ENCODE measurements around the gene UBXN10.
"Not testable (repeated sequence)": the region's sequence is repeated elsewhere in the genome, so short reads cannot be mapped to it uniquely, and the experiment has no call there.

The UBXN10 gene

DNA sequence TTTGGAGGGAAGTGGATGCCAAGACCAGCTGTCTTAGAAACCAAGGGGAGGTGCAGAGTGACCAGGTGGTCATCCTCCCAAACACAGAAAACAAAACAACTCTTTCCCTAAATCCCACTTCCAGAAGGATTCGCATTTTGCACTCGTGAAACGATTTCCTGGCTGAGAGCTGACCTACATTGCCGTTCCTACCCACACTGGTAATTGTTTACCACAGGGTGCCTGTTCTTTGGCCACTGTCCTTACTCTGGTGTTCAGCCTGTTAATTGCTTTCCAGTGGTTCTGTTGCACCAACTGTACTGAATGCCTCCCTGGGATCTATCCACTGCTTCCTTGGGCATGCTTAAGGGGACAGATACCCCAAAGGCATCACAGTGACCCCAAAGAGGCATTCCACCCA lies 23.6 kb downstream of the UBXN10 start:
- DNase-seq: no peak

DNA sequence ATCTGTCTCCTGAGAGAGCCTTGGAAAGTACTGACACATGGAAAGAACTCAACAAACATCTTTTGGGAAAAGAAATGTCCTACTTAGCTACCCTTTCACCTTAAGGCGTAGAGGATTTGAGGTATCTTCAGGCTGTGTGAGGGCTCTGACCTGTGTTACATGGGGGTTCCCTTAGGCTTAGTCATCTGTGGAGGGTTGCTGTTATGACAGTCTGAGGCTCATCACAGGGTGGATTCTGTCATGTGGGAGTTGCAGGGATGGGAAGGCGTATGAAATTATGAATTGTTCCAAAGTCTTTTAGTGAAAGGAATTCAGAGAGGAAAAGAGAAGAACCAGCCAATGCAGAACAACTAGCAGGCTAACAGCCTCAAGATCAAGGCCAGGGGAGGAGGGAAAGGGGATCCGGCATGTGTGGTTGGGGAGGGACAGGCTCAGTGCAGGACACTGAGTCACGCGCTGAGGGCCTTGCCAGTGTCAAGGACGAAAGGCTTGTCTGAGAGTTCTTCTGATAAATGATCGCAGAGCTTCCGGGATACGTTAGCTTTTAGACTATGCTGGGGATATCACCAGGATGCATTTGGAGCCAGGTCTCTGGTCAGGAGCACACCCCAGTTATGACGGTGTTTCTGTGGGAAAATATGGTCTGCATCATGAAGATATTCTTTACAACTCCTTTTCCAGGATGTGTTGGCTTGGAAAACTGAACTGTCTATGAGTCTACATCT lies 25.0 kb downstream of the UBXN10 start:
- peak in 1 of 3 donors; percentile 27 for DNase-seq

DNA sequence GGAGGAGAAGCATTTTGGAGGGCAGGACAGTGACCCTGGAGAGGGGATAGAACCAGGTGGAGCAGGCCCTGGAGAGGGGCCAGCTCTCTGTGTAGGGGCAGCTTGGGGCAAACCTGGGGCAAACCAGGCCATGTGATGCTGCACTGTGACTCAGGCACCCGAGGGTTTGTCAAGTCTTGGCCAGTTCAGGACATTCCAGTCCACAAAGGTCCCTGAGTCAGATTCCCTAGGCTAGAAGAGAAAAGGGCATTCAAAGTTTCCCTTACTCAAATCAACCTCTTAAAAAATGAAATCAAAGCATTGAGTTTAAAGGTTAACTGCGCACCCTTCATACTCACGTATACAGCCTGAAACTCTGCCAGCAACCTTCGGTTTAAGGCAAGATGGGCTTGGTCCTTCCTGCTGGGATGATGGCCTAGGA lies 25.6 kb downstream of the UBXN10 start:
- peak in 2 of 3 donors; percentile 32 to 41 for DNase-seq

DNA sequence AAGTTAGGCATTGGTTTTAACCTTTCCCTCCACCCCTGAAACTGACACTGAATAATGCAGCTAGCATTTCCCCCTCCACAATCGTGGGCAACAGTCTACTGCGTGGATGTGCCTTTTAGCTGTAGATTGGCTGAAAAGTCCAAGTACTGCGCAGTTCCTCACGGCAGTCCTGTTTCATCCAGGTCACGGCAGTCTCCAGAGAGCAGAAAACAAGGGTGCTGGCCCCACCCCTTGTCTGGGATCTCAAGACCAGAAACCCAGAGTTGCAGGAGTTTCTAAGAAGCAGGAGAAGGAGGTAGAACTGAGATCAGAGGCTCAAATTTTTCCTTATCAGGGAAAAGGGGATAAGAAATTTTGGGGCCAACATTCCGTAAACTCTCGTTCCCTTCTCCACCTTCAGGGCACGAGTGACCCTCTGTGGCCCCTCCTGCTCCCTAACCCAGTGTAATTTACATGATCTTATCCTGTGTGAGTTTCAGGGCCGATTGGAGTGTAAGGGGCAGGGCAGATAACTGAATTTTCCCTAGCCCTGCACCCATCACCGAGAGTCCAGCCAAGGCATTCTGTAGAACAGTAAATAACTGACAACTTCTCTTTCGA lies 26.3 kb downstream of the UBXN10 start:
- DNase-seq: no peak

DNA sequence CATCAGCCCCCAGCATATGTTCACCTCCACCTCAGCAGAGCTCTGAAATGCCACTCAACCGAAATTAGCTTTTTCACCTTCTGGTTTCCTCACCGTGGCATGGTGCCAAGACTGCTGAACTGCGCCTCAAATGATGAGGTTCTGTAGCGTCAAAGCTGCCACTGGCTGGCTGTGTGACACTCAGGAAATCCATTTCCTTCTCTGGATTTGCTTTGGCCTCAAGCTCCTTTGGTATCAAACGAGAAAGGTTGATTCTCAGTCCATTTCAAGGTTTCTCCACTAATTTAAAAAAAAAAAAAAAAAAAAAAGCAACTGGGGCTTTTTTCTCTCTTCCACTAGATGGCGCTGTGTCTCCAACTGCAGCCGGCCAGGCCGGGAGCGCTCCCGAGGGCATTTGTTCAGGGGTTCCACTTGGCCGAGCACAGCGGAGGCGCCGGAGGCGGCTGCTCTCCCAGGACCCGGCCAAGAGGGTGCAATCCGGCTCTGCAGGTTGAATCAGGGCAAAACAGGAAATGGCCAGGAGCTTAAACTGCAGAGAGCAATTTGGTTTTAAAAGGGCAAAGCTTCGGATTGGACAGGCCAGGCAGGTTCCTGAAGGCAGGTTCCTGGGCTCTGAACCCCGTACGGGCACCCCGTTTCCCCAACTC lies 26.9 kb downstream of the UBXN10 start:
- DNase-seq: peak; percentile 63 to 81 (median 75)

DNA sequence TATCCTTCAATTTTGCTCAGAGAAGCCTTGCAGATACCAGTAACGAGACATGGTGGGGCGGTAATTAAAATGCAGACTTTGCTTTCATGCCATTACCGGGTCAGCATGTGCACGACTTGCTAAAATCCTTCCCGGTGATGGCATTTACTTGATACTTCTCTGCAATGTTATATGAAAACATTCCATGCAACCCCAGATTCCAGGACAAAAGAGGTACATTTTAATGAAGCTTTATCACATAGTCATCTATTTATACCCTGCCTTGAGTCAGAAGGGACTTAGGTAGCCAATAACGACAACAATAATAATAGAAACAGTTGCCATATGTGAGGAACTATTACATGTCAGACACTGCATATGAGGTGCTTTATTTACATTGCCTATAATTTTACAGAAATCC lies 29.8 kb downstream of the UBXN10 start:
- no peak for DNase-seq

DNA sequence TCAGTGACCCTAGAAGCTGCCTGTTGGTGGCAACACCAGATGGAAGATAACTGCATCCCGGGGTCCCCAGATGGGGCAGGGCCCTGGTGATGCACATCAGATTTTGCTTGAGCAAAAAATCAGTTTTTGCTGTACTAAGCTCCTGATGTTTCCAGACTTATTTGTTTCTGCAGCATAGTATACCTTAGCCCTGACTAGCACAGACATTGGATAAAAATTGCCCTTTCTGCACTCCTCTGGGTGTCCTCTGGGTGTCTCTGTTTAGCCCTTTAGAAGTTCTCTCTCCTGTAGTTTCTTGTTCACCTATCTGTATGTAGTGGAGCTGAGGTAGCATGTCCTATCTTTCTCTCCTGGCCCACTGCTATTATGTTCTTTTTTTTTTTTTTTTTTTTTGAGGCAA lies 30.7 kb downstream of the UBXN10 start:
- DNase-seq: peak in 2 of 3 donors; percentile 13 to 18

DNA sequence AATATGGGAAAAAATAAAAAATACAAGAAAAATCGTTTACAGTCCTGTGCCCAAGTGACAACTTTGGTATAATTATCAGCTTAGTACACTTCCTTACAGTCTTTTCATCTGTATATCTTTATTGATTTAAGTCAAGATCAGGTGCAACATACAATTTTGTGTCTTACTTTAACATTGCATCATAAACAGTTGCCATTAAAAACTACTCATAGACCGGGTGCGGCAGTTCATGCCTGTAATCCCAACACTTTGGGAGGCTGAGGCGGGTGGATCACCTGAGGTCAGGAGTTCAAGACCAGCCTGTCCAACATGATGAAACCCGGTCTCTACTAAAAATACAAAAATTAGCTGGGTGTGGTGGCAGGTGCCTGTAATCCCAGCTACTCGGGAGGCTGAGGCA lies 33.2 kb downstream of the UBXN10 start:
- not testable (repeated sequence) for DNase-seq

DNA sequence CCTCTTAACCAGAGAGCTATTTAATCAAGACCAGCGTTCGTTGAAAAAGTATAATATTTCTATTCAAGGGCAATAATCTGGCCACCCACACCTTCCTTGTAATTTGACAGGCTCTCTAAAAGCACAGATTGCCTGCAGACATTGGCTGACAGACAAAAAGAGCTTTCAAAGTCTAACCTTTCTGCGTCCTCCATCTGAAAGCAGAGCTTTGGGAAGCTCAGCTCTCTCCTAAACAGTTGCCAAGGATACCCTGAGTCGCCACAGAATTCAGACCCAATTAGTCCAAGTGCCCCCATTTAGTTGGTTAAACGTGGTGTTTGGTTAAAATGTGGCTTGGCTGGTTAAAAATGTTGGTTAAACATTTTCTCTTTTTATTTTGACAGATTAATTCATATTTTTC lies 34.1 kb downstream of the UBXN10 start:
- no peak for DNase-seq

DNA sequence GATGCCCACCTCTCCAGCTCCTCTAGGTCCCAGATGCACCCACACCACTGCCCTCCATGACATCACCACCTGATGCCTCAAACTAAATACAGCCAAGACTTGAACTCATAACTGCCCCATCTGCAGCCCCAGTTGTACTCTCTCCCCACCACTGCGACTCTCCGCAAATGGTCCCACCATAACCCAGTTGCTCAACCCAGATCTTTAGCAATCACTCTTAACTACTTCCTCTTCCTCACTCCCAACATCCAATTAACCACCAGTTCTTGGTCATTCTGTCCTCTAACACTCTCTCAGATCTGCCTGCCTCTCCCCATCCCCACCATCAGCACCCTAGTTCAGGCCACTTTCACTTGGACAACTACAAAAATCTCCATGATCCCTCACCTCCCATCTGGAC lies 37.2 kb downstream of the UBXN10 start:
- DNase-seq: peak in 2 of 3 donors; percentile 6 to 28

DNA sequence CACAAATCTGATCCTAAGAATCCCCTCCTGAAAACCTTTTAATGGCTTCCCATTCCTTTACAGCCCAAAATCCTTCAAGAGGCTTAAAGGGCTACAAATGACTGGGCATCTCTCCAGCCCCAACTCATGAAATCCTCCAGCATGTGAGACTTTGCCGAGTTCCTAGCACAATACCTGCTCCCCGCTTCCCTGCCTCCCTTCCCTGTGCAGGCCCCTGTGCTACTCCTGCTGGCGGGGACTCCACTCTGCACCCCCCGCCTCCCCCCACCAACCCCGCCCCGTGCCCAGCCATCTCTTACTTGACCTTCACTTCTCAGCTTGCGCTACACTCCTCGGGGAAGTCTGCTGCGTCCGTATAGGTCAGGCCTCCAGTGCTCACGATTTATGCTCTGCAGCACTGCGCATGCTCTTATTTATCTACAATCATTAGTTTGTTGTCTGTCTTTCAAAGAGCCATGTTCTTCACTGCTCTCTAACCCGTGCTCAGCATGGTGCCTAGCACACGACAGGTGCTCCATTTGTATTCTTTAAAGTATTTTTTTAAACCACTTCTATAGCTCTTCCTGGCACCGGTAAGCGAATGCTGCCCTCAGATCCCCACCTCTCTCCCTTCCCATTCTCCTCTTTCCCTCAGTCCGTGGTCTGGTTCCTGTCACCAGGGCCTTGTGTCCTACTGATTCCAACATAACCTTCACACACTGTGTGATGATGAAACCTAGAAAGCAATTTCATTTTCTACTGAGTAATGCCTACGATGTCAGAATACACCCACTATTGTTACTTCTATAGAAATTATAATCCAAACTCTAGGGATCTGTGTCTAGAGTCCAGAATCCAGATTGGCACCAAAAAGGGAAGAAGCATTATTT lies 37.9 kb downstream of the UBXN10 start:
- DNase-seq: no peak

DNA sequence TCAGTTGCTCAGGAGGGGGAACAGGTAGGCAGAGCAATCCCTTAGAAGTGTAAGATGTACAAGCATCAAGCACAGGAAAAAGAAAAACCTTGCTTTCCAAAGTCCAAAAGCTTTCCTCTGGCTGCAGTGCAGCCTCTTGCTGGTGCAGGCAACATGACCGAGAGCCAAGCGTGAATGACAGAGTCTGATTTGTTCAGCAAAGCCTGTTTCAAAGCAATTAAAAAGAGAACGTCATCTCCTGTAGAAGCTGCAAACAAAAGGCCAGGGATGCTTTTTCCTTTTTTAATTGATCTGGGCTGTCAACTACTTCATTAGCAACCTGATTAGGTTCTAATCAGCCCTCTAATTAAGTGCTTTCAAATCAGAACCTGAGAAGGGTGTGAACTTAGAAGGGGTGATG lies 38.6 kb downstream of the UBXN10 start:
- no peak for DNase-seq

DNA sequence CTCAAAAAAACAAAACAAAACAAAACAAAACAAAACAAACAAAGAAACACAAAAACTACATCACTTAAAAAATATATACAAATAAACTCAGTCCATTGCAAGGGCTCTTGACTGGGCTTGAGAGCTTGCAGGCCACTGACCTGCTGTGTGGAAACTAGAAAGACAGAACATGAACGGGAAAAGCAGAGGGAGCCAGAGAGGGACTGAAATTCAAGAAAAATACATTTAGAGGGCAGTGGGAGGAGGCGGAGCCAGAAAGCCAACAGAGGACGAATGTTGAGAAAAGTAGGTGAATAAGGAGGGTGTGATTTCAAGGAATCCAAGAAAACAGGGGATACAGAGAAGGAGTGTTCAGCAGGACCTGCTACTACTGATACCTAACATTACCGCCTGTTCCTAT lies 41.8 kb downstream of the UBXN10 start:
- no peak for DNase-seq

DNA sequence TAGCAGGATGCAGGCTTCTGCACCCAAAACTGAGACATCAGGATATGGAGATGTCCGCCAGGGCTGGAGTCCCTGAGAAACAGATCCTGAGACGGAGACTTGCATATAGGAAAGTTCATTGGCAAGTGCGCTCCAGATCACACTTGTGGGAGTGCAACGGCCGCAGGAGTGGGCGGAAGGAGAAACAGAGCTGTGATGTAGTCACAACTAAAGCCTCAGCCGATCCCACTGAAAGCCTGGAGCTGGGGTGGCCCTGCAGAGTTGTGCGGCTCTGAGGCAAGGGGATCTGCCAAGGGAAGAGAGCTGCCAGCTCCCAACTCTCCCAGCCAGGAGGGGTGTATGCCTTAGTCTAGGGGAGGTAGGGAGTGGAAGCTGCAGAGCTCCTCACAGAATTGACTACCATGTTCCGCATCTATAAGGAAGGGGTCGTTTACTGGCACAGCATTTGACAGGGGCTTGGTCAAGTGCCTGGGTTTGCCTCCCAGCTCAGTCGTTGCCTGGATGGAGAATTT lies 42.5 kb downstream of the UBXN10 start:
- no peak for DNase-seq

DNA sequence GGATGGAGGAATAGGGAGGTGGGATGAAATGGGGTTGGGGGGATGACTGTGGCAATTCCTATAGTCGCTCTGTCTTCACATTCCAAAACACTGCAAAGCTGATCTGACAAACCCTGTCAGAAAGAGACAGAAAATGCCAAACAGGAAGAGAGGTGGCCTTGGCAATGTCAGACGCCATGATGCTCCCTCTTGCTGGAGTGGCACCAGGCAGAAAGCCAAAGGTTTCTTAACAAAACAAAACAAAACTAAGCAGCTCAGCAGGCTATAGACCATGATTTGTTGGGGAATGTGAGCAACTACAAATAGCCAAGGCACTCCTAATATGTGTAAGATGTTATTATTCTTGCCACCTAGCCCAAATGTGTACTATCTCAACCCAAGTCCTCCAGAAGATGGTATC lies 43.3 kb downstream of the UBXN10 start:
- no peak for DNase-seq

DNA sequence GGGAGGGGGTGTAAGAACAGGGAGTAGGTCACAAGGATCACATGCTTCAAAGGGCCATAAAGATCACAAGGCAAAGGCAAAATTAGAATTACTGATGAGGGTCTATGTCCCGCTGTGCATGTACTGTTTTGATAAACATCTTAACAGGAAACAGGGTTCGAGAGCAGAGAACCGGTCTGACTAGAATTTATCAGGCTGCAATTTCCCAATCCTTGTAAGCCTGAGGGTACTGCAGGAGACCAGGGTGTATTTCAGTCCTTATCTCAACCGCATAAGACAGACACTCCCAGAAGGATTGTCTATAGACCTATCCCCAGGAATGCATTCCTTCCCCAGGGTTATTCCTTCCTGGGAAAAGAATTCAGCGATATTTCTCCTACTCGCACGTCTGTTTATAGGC lies 46.7 kb downstream of the UBXN10 start:
- DNase-seq: not testable (repeated sequence)

DNA sequence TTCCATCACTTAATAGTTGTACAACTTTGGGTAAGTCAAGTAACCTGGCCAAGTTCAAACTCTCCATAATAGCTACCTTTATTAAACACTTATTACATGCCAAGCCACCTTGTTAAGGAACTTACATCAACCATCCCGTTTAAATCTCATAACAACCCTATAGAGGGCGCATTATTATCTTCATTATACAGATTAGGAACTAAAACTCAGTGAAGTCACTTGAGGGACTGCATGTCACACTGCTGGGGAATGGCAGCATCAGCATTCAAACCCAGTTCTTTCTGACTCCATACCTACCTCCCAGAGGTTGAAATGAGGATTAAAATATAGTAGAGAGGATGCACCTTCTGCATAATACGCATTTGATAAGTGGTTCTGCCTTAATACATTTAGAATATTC lies 47.5 kb downstream of the UBXN10 start:
- DNase-seq: peak; percentile 19 to 64 (median 48)

DNA sequence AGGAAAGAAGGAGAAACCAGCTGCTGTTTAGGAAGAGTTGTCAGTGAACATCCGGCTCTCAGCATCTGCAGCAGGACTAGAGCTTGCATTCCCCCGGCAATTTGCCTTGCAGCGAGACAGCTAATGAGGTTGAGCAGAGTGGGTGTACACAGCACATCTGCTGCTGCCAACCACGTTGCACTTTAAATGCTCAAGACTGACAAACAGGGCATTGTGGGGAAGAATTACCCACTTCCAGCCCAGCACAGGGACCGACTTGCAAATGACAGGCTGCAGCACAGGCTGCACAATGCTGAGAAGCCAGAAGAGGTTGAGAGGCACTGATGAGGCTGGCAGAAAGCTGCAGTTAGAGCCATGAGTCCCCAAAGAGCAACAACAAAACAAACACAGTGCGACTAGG lies 48.0 kb downstream of the UBXN10 start:
- no peak for DNase-seq

DNA sequence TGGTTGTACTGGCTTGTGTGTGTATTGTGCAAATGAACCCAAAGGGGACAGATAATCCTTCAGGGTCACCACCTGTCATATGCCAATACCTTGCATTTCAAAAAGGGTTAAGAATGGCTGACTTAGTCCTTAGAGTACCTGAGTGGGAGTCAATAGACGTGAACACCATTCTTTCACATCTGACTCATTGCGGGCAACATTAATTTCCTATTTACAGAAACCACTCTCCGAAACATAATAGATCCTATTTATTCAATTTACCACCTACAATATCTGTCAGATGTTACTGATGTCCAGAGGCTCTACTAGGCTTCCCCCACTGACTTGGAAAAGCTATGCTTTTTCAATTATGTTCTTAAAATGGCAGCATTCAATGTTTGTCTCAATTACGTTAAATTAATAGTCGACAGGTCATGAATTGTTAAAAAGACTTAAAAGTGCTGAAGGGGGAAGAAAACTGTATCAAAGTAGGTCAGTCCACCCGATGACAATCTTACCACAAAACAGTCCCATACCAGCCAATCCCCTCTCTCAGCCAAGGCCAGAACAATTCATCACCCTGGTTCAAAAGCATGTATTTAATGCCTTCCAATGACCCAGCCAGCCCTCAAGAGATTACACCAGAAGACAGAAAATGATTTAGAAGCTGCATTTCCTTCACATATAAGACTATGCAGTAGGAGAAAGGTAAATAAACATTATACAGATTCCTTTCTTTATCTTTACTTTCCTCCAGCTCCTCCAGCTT lies 49.1 kb downstream of the UBXN10 start:
- no peak for DNase-seq

DNA sequence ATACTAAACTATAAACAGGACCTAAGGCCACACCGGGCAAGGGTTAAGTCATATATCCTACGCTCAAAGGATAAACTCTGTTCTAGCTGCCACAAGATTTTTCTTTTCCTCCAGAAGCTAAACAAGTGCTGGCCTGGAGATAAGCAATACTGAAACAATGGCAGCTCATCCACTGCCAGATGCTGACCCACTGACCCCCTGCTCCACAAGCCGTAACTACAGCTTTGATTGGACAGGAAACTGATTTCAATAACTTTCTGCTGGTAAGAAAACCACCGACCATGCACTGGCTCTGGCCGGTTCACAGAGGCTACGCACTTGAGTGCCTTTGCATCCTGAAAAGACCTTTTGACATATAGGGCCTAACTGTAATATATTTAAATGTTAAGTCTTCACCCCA lies 51.8 kb downstream of the UBXN10 start:
- DNase-seq: no peak

DNA sequence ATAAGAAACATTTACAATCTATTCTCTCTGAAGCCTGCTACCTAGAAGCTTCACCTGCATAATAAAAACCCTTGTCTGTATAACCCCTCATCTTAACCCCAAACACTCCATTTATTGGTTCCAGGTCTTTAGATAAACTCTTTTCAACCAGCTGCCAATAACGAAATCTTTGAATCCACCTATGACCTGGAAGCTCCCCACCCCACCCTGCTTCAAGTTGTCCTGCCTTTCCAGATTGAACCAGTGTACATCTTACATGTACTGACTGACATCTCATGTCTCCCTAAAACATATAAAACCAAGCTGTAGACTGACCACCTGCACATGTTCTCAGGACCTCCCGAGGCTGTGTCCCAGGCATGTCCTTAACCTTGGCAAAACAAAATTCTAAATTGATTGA lies 54.1 kb downstream of the UBXN10 start:
- DNase-seq: no peak

DNA sequence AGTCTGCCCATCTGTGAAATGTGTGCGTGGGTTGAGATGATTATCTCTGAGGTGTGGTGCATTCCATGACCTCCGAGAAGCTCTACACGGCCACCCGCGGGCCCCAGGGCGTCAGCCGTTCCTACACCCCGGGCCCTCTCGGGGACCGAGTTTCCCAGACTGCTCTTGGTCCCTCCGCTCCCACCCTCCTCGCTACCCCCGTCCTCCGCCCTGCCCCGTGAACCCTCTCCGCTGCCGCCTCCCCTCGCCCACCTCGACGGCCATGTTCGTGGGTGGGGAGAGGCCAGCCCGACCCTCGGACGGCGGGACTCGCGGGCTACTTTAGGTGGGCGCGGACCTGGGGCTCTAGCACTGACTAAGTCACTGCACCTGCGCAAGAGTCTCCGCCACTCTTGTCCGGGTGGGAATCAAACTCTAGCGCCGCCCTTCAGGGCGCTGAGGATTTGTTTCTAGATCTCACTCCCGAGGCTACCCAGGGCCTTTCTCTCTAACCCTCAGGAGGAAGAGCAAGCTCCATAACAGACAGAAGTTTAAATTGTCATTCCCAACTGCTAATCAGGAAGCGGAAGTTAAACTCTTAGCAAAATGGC lies 57.1 kb downstream of the UBXN10 start:
- DNase-seq: no peak
